GM12875 (cell line): ENCODE data around the gene RGS5.

ENCODE experiments used
- H3K4me3 ChIP-seq: one replicate; pipeline ENCODE4 v1.5.1; 2011; ENCODE audit warnings: low read depth, low read length, control low read depth
- CTCF ChIP-seq: IDR thresholded peaks from 2 replicates; pipeline ENCODE4 v1.5.1; 2011; ENCODE audit warnings: low read depth, mild to moderate bottlenecking, control low read depth, inconsistent platforms, low read length, moderate library complexity, borderline replicate concordance; ENCODE audit not compliant: insufficient read depth

Gene RGS5

GRCh38 chr1:163130225-163130856 lies 72.4 kb downstream of the RGS5 start:
- H3K4me3 ChIP-seq, result no peak overlapping the region
- TF ChIP-seq CTCF, result no peak

- no peak for TF ChIP-seq CTCF
- H3K4me3 ChIP-seq, result no peak overlapping the region
These were observed 74.4 kb downstream of the RGS5 start for GRCh38 chr1:163128282-163128681.

- no peak overlapping the region for H3K4me3 ChIP-seq
- TF ChIP-seq CTCF, result no peak
These were observed 77.9 kb downstream of the RGS5 start for GRCh38 chr1:163124812-163125211.

GRCh38 chr1:163120372-163120771 lies 82.3 kb downstream of the RGS5 start:
- no peak overlapping the region for H3K4me3 ChIP-seq
- TF ChIP-seq CTCF, result no peak

GRCh38 chr1:163119707-163120106 lies 83.0 kb downstream of the RGS5 start:
- no peak for TF ChIP-seq CTCF

GRCh38 chr1:163115887-163116286 lies 86.8 kb downstream of the RGS5 start:
- TF ChIP-seq CTCF, result no peak
- no peak overlapping the region for H3K4me3 ChIP-seq

More at GRCh38 chr1:163119707-163120106, 83.0 kb downstream of the RGS5 start:
- no peak overlapping the region for H3K4me3 ChIP-seq

GRCh38 chr1:163107655-163108054 lies 95.1 kb downstream of the RGS5 start:
- no peak overlapping the region for H3K4me3 ChIP-seq
- TF ChIP-seq CTCF, result no peak
